H9 (cell line): ENCODE results near the gene ETV6. TPM values are rescaled to one million over a fixed set of nuclear protein-coding genes. Genes with fewer than 3 reads are reported as not detected.

Source experiments
- DNase-seq: peaks from one replicate; pipeline ENCODE4 v3.0.0-alpha.2; 2017
- H2AFZ ChIP-seq: one replicate; pipeline ENCODE4 v1.6.1; 2013; ENCODE audit warnings: mild to moderate bottlenecking, low read length, control low read depth, moderate library complexity
- H2AK5ac ChIP-seq: 2 replicates; pipeline ENCODE4 v1.6.1; 2013; ENCODE audit warnings: low read length, control low read depth, mixed read lengths; ENCODE audit not compliant: insufficient read length
- H2BK120ac ChIP-seq: one replicate; pipeline ENCODE4 v1.6.1; 2013; ENCODE audit warnings: low read depth, mild to moderate bottlenecking, low read length, control low read depth, inconsistent platforms; ENCODE audit not compliant: poor library complexity, severe bottlenecking
- H2BK12ac ChIP-seq: 2 replicates; pipeline ENCODE4 v1.6.1; 2013; ENCODE audit warnings: low read length, control low read depth, mixed read lengths, low read depth; ENCODE audit not compliant: insufficient read length
- H2BK15ac ChIP-seq: 2 replicates; pipeline ENCODE4 v1.6.1; 2013; ENCODE audit warnings: low read depth, low read length, control low read depth
- H2BK20ac ChIP-seq: one replicate; pipeline ENCODE4 v1.6.1; 2013; ENCODE audit warnings: low read depth, mild to moderate bottlenecking, low read length, control low read depth, inconsistent platforms; ENCODE audit not compliant: poor library complexity, severe bottlenecking
- H2BK5ac ChIP-seq: 2 replicates; pipeline ENCODE4 v1.6.1; 2013; ENCODE audit warnings: low read length, control low read depth, mixed read lengths; ENCODE audit not compliant: insufficient read length
- H3K14ac ChIP-seq: 2 replicates; pipeline ENCODE4 v1.6.1; 2013; ENCODE audit warnings: low read length, control low read depth; ENCODE audit not compliant: insufficient read depth
- H3K18ac ChIP-seq: 2 replicates; pipeline ENCODE4 v1.6.1; 2013; ENCODE audit warnings: low read depth, mild to moderate bottlenecking, mixed read lengths, low read length, control low read depth; ENCODE audit not compliant: insufficient read length
- H3K23ac ChIP-seq: 2 replicates; pipeline ENCODE4 v1.6.1; 2013; ENCODE audit warnings: low read length, control low read depth, mixed read lengths, low read depth; ENCODE audit not compliant: insufficient read length
- H3K23me2 ChIP-seq: 2 replicates; pipeline ENCODE4 v1.6.1; 2013; ENCODE audit warnings: low read depth, mild to moderate bottlenecking, mixed read lengths, low read length, control low read depth; ENCODE audit not compliant: insufficient read length, poor library complexity, severe bottlenecking
- H3K27ac ChIP-seq: 2 replicates; pipeline ENCODE4 v1.5.1; 2013; ENCODE audit warnings: low read length, control low read depth, mixed read lengths, low read depth; ENCODE audit not compliant: insufficient read length
- H3K27me3 ChIP-seq: 2 replicates; pipeline ENCODE4 v1.6.1; 2013; ENCODE audit warnings: low read length, control low read depth, inconsistent platforms; ENCODE audit not compliant: insufficient read depth
- H3K4ac ChIP-seq: 2 replicates; pipeline ENCODE4 v1.6.1; 2013; ENCODE audit warnings: low read depth, mild to moderate bottlenecking, control low read depth, inconsistent platforms, low read length, moderate library complexity
- H3K4me1 ChIP-seq: 2 replicates; pipeline ENCODE4 v1.6.1; 2013; ENCODE audit warnings: low read length, control low read depth, inconsistent platforms; ENCODE audit not compliant: insufficient read depth
- H3K4me2 ChIP-seq: 2 replicates; pipeline ENCODE4 v1.6.1; 2013; ENCODE audit warnings: low read length, control low read depth, mixed read lengths; ENCODE audit not compliant: insufficient read length, insufficient read depth
- H3K56ac ChIP-seq: 2 replicates; pipeline ENCODE4 v1.6.1; 2013; ENCODE audit warnings: low read depth, mild to moderate bottlenecking, mixed read lengths, low read length, control low read depth; ENCODE audit not compliant: insufficient read length
- H3K79me1 ChIP-seq: 2 replicates; pipeline ENCODE4 v1.6.1; 2013; ENCODE audit warnings: low read depth, mild to moderate bottlenecking, moderate library complexity, low read length, control low read depth, inconsistent platforms; ENCODE audit not compliant: insufficient read depth, poor library complexity, severe bottlenecking
- H3K79me2 ChIP-seq: 2 replicates; pipeline ENCODE4 v1.6.1; 2013; ENCODE audit warnings: low read length, control low read depth, inconsistent platforms; ENCODE audit not compliant: insufficient read depth
- H3K9ac ChIP-seq: 2 replicates; pipeline ENCODE4 v1.6.1; 2013; ENCODE audit warnings: low read length, control low read depth, mixed read lengths; ENCODE audit not compliant: insufficient read length; ENCODE audit errors: extremely low read depth
- H3K9me3 ChIP-seq: one replicate; pipeline ENCODE4 v1.6.1; 2013; ENCODE audit warnings: low read depth, low read length, inconsistent platforms; ENCODE audit not compliant: control insufficient read depth
- H3T11ph ChIP-seq: one replicate; pipeline ENCODE4 v1.6.1; 2013; ENCODE audit warnings: mild to moderate bottlenecking, low read length, control low read depth, inconsistent platforms
- H4K20me1 ChIP-seq: one replicate; pipeline ENCODE4 v1.6.1; 2013; ENCODE audit not compliant: control insufficient read depth, insufficient read length, insufficient read depth
- H4K5ac ChIP-seq: 2 replicates; pipeline ENCODE4 v1.6.1; 2013; ENCODE audit warnings: low read depth, mild to moderate bottlenecking, mixed read lengths, low read length, control low read depth; ENCODE audit not compliant: insufficient read length
- H4K8ac ChIP-seq: replicated peaks from 2 replicates; pipeline ENCODE4 v1.6.1; 2013; ENCODE audit warnings: low read length, control low read depth, mixed read lengths, low read depth; ENCODE audit not compliant: insufficient read length
- H4K91ac ChIP-seq: 2 replicates; pipeline ENCODE4 v1.6.1; 2013; ENCODE audit warnings: low read depth, mild to moderate bottlenecking, moderate library complexity, mixed read lengths, low read length, control low read depth; ENCODE audit not compliant: insufficient read length
- H3K27ac Mint-ChIP-seq, 3 experiments: 2 replicates in 2 of 3; 3 replicates in 1 of 3; pipeline ENCODE4 v1.8.0; 2020 to 2021; ENCODE audit warnings: mixed read lengths in 3 of 3, mild to moderate bottlenecking in 1 of 3, moderate library complexity in 1 of 3
- H3K27me3 Mint-ChIP-seq: 2 replicates; pipeline ENCODE4 v1.8.0; 2021; ENCODE audit warnings: low read depth, mild to moderate bottlenecking, moderate library complexity, mixed read lengths
- H3K36me3 Mint-ChIP-seq, 3 experiments: 2 replicates in 2 of 3; 3 replicates in 1 of 3; pipeline ENCODE4 v1.8.0; 2020 to 2021; ENCODE audit warnings: low read depth in 3 of 3, mixed read lengths in 3 of 3; ENCODE audit not compliant: insufficient read depth in 1 of 3
- H3K4me1 Mint-ChIP-seq, 2 experiments: 2 replicates each; pipeline ENCODE4 v1.8.0; 2020; ENCODE audit warnings: mixed read lengths in 2 of 2
- H3K4me3 Mint-ChIP-seq, 2 experiments: 2 replicates in 1 of 2; 3 replicates in 1 of 2; pipeline ENCODE4 v1.8.0; 2020 to 2021; ENCODE audit warnings: mild to moderate bottlenecking in 2 of 2, mixed read lengths in 2 of 2, moderate library complexity in 1 of 2
- H3K9me3 Mint-ChIP-seq, 2 experiments: 2 replicates in 1 of 2; 3 replicates in 1 of 2; pipeline ENCODE4 v1.8.0; 2020; ENCODE audit warnings: mild to moderate bottlenecking in 2 of 2, mixed read lengths in 2 of 2, moderate library complexity in 1 of 2
- CTCF ChIP-seq: fragments of 200-600 bp; sonication (generic); conservative IDR thresholded peaks from 3 replicates; pipeline ENCODE4 v1.8.0; 2021; ENCODE audit warnings: antibody characterized with exemption, mild to moderate bottlenecking
- WGBS: extraction: QIAGEN DNeasy Blood & Tissue Kit; methylation state at CpG from one replicate; pipeline ENCODE4 v1.1.7; 2013; ENCODE audit warnings: missing lambda C conversion rate, low lambda C conversion rate, mixed read lengths; ENCODE audit not compliant: insufficient read length; ENCODE audit errors: extremely low coverage; 5-methylcytosine and 5-hydroxymethylcytosine counted together
- total RNA-seq: library from RNA; stranded (reverse); gene quantifications from 2 replicates; pipeline ENCODE4 v1.2.1, GENCODE V29; 2021

The ETV6 gene
- total RNA-seq, 1 experiment from 2014 or later, result 28.7 TPM

GRCh38 chr12:11759899-11760298 is 110.4 kb downstream of the ETV6 start:
- H3K36me3 Mint-ChIP-seq, result no peaks in the 10 kb centered on the region; a peak in 1 of 7 replicates
- H4K91ac ChIP-seq, result no peak overlapping the region
- H3K9me3 ChIP-seq, result no peaks in the 10 kb centered on the region
- no peak overlapping the region for H3K4me2 ChIP-seq
- H3K4me3 Mint-ChIP-seq, result no peak overlapping the region
- H3K4ac ChIP-seq, result no peak overlapping the region
- H3K27ac Mint-ChIP-seq, result no peak overlapping the region
- H3K4me1 ChIP-seq, result peaks cover 6% of the 10 kb centered on the region
- no peak overlapping the region for H3K18ac ChIP-seq
- no peak overlapping the region for H3T11ph ChIP-seq
- no peak overlapping the region for H2AK5ac ChIP-seq
- H3K79me2 ChIP-seq, result no peaks in the 10 kb centered on the region
- H4K20me1 ChIP-seq, result no peaks in the 10 kb centered on the region
- H2BK5ac ChIP-seq, result no peak overlapping the region
- WGBS, result no CpG with 5 or more reads among the region's 3 CpGs
- no peaks in the 10 kb centered on the region for H3K9me3 Mint-ChIP-seq
- H2BK20ac ChIP-seq, result no peak overlapping the region
- no peak overlapping the region for H2BK12ac ChIP-seq
- H3K56ac ChIP-seq, result no peak overlapping the region
- no peak overlapping the region for H4K5ac ChIP-seq
- no peaks in the 10 kb centered on the region for H3K23me2 ChIP-seq
- no peaks in the 10 kb centered on the region for H3K79me1 ChIP-seq
- H3K14ac ChIP-seq, result no peak overlapping the region
- H3K4me1 Mint-ChIP-seq, result peaks cover 31 to 51% of the 10 kb centered on the region in 2 experiments
- H2AFZ ChIP-seq, result no peak overlapping the region
- H3K23ac ChIP-seq, result no peak overlapping the region
- H3K27me3 Mint-ChIP-seq, result no peaks in the 10 kb centered on the region
- no peak overlapping the region for H2BK15ac ChIP-seq
- no peak overlapping the region for H2BK120ac ChIP-seq
- no peak for TF ChIP-seq CTCF
- no peak overlapping the region for H4K8ac ChIP-seq
- DNase-seq, result no peak
- no peaks in the 10 kb centered on the region for H3K27me3 ChIP-seq
- no peak overlapping the region for H3K9ac ChIP-seq
- H3K27ac ChIP-seq, result no peak overlapping the region
